ENCODE measurements around the gene DSE. TPM values are rescaled to one million over a fixed set of nuclear protein-coding genes. Genes with fewer than 3 reads are reported as not detected.

The DSE gene
- total RNA-seq, 4 donors from 2014 or later, result 79.5 to 95.5 (median 81.7) TPM

DNA sequence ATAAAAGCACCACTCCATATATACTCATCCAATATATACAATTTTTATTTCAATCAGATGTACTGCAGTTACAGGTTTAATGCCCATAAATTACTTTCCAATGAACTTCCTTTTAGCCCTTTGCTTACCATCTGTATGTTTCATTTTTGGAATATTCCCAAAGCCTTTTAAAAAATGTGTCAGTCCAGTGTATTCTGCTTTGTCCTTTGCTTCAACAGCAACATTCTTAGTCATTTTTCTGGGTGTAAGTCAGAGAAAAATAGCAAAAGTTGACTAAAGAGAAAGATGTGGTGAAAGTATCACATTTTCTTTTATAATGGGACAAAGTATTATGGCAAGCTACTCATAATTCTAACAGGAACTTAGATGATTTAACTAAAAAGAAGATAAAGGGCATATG is 15.2 kb downstream of the DSE start:
- no peaks in the 10 kb centered on the region for H3K27me3 ChIP-seq
- H3K36me3 ChIP-seq, result no peaks in the 10 kb centered on the region
- H3K4me1 ChIP-seq, result peaks cover 4 to 71% (median 34%) of the 10 kb centered on the region in 4 donors
- TF ChIP-seq EP300 (IDR thresholded peaks at IDR 0.05) (no peak), POLR2A (IDR thresholded peaks at IDR 0.05) (no peak)
- TF ChIP-seq, protein P1, sequence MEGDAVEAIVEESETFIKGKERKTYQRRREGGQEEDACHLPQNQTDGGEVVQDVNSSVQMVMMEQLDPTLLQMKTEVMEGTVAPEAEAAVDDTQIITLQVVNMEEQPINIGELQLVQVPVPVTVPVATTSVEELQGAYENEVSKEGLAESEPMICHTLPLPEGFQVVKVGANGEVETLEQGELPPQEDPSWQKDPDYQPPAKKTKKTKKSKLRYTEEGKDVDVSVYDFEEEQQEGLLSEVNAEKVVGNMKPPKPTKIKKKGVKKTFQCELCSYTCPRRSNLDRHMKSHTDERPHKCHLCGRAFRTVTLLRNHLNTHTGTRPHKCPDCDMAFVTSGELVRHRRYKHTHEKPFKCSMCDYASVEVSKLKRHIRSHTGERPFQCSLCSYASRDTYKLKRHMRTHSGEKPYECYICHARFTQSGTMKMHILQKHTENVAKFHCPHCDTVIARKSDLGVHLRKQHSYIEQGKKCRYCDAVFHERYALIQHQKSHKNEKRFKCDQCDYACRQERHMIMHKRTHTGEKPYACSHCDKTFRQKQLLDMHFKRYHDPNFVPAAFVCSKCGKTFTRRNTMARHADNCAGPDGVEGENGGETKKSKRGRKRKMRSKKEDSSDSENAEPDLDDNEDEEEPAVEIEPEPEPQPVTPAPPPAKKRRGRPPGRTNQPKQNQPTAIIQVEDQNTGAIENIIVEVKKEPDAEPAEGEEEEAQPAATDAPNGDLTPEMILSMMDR (IDR thresholded peaks at IDR 0.05), result no peak
- H3K9me3 ChIP-seq, result no peaks in the 10 kb centered on the region
- DNase-seq (ENCODE audit: low spot score in 2 of 2), result no peak
- peak overlapping the region in 2 of 4 donors; percentile 15 to 77 for H3K27ac ChIP-seq
- no peak overlapping the region for H3K4me3 ChIP-seq

DNA sequence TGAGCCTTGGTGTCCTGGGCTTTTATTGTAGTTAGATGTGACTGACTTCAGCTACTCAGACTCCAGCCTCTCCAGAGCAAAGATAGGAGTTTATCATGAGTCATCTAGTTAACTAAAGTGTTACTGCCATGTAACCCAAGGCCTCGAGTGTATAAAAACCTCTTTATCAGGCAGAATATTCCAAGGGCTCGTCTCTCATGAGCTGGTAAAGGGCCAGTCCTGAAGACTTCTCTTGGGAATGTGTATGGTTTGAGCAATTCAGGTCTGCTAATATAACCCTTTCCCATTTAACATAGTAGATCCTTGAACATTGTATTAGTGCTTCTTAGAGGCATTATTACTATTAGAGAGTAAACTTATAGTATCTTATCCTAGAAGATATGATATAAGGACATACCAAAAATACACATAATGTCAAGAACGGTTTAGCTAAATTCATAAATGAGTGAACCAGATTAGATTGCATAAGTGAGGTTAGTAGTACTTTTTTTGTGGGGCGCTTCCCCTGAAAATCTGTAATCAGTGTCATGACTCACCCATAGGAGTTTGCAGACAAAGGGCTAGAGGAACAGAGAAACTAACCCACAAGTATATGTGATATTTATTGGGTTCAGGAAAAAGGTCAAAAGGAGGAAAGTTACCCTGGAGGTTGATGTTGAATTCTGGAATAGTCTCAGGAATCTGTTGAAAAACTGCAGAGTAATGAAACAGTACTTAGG is 16.0 kb downstream of the DSE start:
- no peaks in the 10 kb centered on the region for H3K9me3 ChIP-seq
- H3K4me1 ChIP-seq, result peaks cover 4 to 66% (median 37%) of the 10 kb centered on the region in 4 donors
- WGBS, 2 donors, result 41 to 52% methylated on average over 4 of the region's 4 CpGs
- H3K36me3 ChIP-seq, result no peaks in the 10 kb centered on the region
- peak overlapping the region in 2 of 4 donors; percentile 15 to 77 for H3K27ac ChIP-seq
- DNase-seq (ENCODE audit: low spot score in 2 of 2), result no peak
- TF ChIP-seq, protein P1 (IDR thresholded peaks at IDR 0.05), result no peak
- TF ChIP-seq EP300 (IDR thresholded peaks at IDR 0.05) (no peak), POLR2A (IDR thresholded peaks at IDR 0.05) (no peak)
- no peak overlapping the region for H3K4me3 ChIP-seq
- H3K27me3 ChIP-seq, result no peaks in the 10 kb centered on the region

DNA sequence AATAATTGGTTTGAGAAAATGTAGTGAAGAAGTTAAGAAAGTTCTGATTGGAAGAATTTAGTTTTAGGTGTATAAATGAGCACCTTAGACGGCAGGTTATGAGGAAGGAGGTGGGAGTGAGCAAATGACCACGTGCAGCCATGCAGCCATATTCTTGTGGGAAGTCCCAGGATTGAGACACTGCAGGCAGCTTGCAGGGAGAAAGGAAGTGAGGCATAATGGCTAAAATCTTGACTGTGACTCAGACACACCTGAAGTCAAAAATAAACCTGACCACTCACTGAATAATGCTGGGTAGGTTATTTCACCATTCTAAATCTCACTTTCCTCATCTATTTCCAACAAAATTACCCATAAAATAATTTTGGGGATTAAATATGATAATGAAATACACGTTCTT is 16.6 kb downstream of the DSE start:
- Histone ChIP-seq H3K4me1 (peaks cover 4 to 64% (median 43%) of the 10 kb centered on the region in 4 donors), H3K27me3 (no peaks in the 10 kb centered on the region), H3K9me3 (no peaks in the 10 kb centered on the region), H3K27ac (peak overlapping the region in 2 of 4 donors; percentile 15 to 77), H3K36me3 (no peaks in the 10 kb centered on the region), H3K4me3 (no peak overlapping the region)
- WGBS, 2 donors, result 73 to 81% methylated on average over 3 of the region's 3 CpGs
- TF ChIP-seq, protein P1 (IDR thresholded peaks at IDR 0.05), result no peak
- TF ChIP-seq EP300 (IDR thresholded peaks at IDR 0.05) (no peak), POLR2A (IDR thresholded peaks at IDR 0.05) (no peak)
- no peak for DNase-seq (ENCODE audit: low spot score in 2 of 2)

- 51 to 60% methylated on average over 3 of the region's 3 CpGs for WGBS, 2 donors
- DNase-seq (ENCODE audit: low spot score in 2 of 2), result no peak
- TF ChIP-seq, protein P1 (IDR thresholded peaks at IDR 0.05), result no peak
- TF ChIP-seq POLR2A (IDR thresholded peaks at IDR 0.05) (no peak), EP300 (IDR thresholded peaks at IDR 0.05) (no peak)
- Histone ChIP-seq H3K27me3 (no peaks in the 10 kb centered on the region), H3K4me3 (no peak overlapping the region), H3K4me1 (peaks cover 4 to 79% (median 45%) of the 10 kb centered on the region in 4 donors), H3K9me3 (no peaks in the 10 kb centered on the region), H3K27ac (peak overlapping the region in 2 of 4 donors; percentile 10 to 13), H3K36me3 (no peaks in the 10 kb centered on the region)
These were observed 18.2 kb downstream of the DSE start for GRCh38 chr6:116388924-116389323.

DNA sequence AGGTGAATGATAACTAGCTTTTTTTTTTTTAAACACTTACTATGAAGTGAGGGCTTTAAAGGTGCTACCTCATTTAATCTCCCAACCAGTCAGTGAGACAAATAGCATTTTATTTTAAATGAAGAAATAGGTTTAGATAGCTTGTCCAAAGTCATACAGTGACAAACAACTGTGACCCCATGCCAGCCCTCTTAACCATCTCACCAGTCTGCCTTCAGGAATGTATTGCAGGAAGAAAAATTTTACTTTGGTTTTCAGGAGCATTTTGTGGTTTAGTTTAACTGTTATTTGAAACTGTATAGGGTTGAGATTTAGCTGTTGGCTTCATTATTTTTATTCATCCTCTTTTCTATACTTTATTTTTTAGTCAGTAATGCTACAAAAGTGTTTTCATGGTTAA is 18.6 kb downstream of the DSE start:
- no peaks in the 10 kb centered on the region for H3K9me3 ChIP-seq
- H3K4me1 ChIP-seq, result peaks cover 4 to 79% (median 47%) of the 10 kb centered on the region in 4 donors
- H3K4me3 ChIP-seq, result no peak overlapping the region
- TF ChIP-seq, protein P1 (IDR thresholded peaks at IDR 0.05), result no peak
- no peak for TF ChIP-seq EP300 (IDR thresholded peaks at IDR 0.05)
- no peak for TF ChIP-seq POLR2A (IDR thresholded peaks at IDR 0.05)
- no peak for DNase-seq (ENCODE audit: low spot score in 2 of 2)
- no peaks in the 10 kb centered on the region for H3K36me3 ChIP-seq
- peak overlapping the region in 2 of 4 donors; percentile 10 to 13 for H3K27ac ChIP-seq
- no peaks in the 10 kb centered on the region for H3K27me3 ChIP-seq
